ENCODE data around the gene CIDEC. TPM values are rescaled to one million over a fixed set of nuclear protein-coding genes. Genes with fewer than 3 reads are reported as not detected.

Gene CIDEC
- total and polyA plus RNA-seq, 8 donors = 0.63 to 21.4 (median 2.0) TPM; not detected in 2

DNA sequence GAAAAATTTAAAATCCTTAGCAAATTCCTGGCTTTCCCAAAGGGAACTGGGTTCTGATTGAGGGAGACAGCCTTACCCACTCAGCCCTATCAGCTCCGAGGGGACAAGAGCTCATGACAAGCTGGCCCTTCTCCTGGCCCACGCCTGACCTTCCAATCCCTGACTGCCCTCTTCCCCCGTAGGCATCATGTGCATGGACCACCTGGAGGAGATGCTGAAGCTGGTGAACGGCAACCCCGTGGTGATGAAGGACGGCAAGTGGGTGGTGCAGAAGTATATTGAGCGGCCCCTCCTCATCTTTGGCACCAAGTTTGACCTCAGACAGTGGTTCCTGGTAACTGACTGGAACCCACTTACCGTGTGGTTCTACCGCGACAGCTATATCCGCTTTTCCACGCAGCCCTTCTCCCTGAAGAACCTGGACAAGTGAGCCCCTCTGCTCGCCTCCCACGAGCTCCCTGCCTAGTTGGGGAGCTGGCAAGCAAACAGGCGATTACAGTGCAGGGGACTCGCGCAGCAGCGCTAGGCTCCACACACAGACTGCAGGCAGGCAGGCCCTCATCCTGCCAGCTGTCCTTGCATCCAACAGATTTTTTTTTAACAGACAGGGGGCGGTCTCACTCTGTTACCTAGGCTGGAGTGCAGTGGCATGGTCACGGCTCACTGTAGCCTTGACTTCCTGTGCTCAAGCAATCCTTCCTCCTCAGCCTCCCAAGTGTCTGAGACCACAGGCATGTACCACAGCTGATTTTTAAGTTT is 53.1 kb downstream of the CIDEC start:
- intact Hi-C loops (cut with DNase I; ENCODE audit: low total_unique reads) = no loop called here
- WGBS, 5 donors = 76 to 84% (median 79%) methylated on average over 20 of the region's 20 CpGs
- H3K4me1 ChIP-seq = peaks cover 0 to 4% (median 0%) of the 10 kb centered on the region in 4 donors
- H3K9me3 ChIP-seq = no peaks in the 10 kb centered on the region
- TF ChIP-seq POLR2A (IDR thresholded peaks at IDR 0.05) (no peak), EP300 (IDR thresholded peaks at IDR 0.05) (no peak), POLR2AphosphoS5 (IDR thresholded peaks at IDR 0.05) (no peak)
- TF ChIP-seq, protein P1, sequence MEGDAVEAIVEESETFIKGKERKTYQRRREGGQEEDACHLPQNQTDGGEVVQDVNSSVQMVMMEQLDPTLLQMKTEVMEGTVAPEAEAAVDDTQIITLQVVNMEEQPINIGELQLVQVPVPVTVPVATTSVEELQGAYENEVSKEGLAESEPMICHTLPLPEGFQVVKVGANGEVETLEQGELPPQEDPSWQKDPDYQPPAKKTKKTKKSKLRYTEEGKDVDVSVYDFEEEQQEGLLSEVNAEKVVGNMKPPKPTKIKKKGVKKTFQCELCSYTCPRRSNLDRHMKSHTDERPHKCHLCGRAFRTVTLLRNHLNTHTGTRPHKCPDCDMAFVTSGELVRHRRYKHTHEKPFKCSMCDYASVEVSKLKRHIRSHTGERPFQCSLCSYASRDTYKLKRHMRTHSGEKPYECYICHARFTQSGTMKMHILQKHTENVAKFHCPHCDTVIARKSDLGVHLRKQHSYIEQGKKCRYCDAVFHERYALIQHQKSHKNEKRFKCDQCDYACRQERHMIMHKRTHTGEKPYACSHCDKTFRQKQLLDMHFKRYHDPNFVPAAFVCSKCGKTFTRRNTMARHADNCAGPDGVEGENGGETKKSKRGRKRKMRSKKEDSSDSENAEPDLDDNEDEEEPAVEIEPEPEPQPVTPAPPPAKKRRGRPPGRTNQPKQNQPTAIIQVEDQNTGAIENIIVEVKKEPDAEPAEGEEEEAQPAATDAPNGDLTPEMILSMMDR (IDR thresholded peaks at IDR 0.05) = peak in 1 of 7 experiments; percentile 15
- peak in 1 of 2 donors; percentile 34 for DNase-seq
- H3K27me3 ChIP-seq = no peaks in the 10 kb centered on the region
- H3K36me3 ChIP-seq = peaks cover 0 to 46% (median 40%) of the 10 kb centered on the region in 4 donors
- no peak overlapping the region for H3K27ac ChIP-seq
- H3K4me3 ChIP-seq = no peak overlapping the region

DNA sequence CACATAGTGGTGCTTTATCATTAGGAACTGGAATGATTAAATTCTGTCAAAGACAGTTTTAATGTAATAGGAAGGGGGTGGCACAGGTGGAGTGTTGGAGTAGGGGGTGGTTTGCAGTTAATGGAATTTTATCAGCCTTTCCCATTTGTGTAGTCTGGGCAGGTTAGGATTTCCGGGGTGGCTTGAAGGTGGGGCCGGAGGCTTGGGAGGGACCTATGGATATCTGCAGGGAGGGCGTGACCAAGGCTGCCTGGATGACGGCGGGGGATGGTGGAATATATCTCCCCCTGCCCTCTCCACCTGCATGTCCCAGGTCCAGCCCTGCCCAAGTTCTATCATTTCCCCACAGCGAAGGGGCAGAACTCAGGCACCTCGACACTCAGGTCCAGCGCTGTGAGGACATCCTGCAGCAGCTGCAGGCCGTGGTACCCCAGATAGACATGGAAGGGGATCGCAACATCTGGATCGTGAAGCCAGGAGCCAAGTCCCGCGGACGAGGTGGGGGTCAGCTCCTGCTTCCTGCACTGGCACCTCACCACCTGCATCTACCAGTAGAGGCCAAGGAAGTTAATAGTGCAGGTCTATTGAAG is 54.5 kb downstream of the CIDEC start:
- TF ChIP-seq, protein P1 (IDR thresholded peaks at IDR 0.05) = no peak
- TF ChIP-seq POLR2A (IDR thresholded peaks at IDR 0.05) (no peak), POLR2AphosphoS5 (IDR thresholded peaks at IDR 0.05) (no peak), EP300 (IDR thresholded peaks at IDR 0.05) (no peak)
- H3K4me3 ChIP-seq = no peak overlapping the region
- peak in 1 of 2 donors; percentile 60 for DNase-seq
- peaks cover 0 to 4% (median 0%) of the 10 kb centered on the region in 4 donors for H3K4me1 ChIP-seq
- H3K36me3 ChIP-seq = peaks cover 0 to 42% (median 31%) of the 10 kb centered on the region in 4 donors
- 39 to 67% (median 47%) methylated on average over 14 of the region's 14 CpGs for WGBS, 5 donors
- H3K27ac ChIP-seq = no peak overlapping the region
- intact Hi-C loops (cut with DNase I; ENCODE audit: low total_unique reads) = no loop called here
- H3K9me3 ChIP-seq = no peaks in the 10 kb centered on the region
- H3K27me3 ChIP-seq = no peaks in the 10 kb centered on the region

DNA sequence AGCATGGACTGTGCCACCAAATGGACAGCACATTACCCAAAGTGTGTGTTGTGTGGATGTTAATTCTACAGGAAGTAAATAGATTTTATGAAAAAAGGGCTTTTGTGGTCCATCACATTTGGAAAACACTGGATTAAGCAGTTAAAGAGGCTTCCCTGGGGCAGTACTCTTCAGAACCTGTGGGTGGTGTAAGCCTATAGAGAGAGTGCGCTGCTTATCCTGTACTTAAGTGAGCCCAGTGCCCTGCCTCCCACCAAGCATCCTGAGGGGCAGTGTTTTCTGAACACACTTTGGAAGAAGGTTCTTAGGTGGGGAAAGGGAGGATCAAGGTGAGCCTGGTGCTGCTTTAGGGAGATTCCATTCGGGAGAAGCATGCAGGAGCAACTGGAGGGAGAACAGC is 59.1 kb downstream of the CIDEC start:
- Histone ChIP-seq H3K4me1 (peaks cover 0 to 4% (median 0%) of the 10 kb centered on the region in 4 donors), H3K36me3 (peaks cover 0 to 40% (median 13%) of the 10 kb centered on the region in 4 donors), H3K9me3 (no peaks in the 10 kb centered on the region), H3K27me3 (no peaks in the 10 kb centered on the region), H3K4me3 (no peak overlapping the region), H3K27ac (no peak overlapping the region)
- DNase-seq = peak in 1 of 2 donors; percentile 23
- 53 to 80% (median 67%) methylated on average over 2 of the region's 2 CpGs for WGBS, 5 donors
- intact Hi-C loops (cut with DNase I; ENCODE audit: low total_unique reads) = no loop called here
- TF ChIP-seq POLR2AphosphoS5 (IDR thresholded peaks at IDR 0.05) (no peak), POLR2A (IDR thresholded peaks at IDR 0.05) (no peak), EP300 (IDR thresholded peaks at IDR 0.05) (no peak)
- TF ChIP-seq, protein P1 (IDR thresholded peaks at IDR 0.05) = peak in 1 of 7 experiments; percentile 12

DNA sequence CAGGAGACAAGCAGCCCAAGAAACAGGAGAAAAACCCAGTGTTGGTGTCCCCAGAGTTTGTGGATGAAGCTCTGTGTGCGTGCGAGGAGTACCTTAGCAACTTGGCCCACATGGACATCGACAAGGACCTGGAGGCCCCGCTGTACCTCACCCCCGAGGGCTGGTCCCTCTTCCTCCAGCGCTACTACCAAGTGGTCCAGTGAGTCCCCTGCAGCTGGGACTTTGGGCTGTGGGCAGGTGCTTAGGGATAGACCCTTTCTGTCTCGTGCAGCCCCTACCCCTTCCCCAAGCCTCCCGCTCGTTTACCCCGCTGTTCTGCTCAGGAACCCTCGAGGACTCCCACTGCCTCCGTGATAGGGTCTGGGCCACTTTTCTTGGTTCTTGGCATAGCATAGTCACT is 59.5 kb downstream of the CIDEC start:
- 87 to 95% (median 89%) methylated on average over 10 to 12 of the region's 12 CpGs for WGBS, 5 donors
- intact Hi-C loops (cut with DNase I; ENCODE audit: low total_unique reads) = no loop called here
- no peaks in the 10 kb centered on the region for H3K27me3 ChIP-seq
- H3K4me1 ChIP-seq = peaks cover 0 to 2% (median 0%) of the 10 kb centered on the region in 4 donors
- H3K27ac ChIP-seq = no peak overlapping the region
- H3K36me3 ChIP-seq = peaks cover 0 to 44% (median 17%) of the 10 kb centered on the region in 4 donors
- no peaks in the 10 kb centered on the region for H3K9me3 ChIP-seq
- no peak for DNase-seq
- no peak for TF ChIP-seq EP300 (IDR thresholded peaks at IDR 0.05)
- no peak overlapping the region for H3K4me3 ChIP-seq
